HepG2 (cell line): ENCODE data around the gene EIF1. TPM values are rescaled to one million over a fixed set of nuclear protein-coding genes. Genes with fewer than 3 reads are reported as not detected.

Source experiments
- ATAC-seq: fragments of 200-7000 bp; cut with Tn5 transposase; 3 replicates; pipeline ENCODE4 v1.9.1; 2020; ENCODE audit warnings: mild to moderate bottlenecking, moderate library complexity
- BruUV-seq: library from RNA; stranded (reverse); fragments of 400-500 nt; replicated peaks from 2 replicates; lab custom pipeline; 2021; lab: Mats Ljungman, UMichigan
- CTCF ChIA-PET: fragments of 300-600 bp; formaldehyde crosslinking; extraction: SDS; loops from one replicate; lab custom pipeline; 2021; ENCODE audit warnings: low total read pairs, inconsistent platforms, low intra/inter-chr PET ratio; lab: Yijun Ruan, JAX
- POLR2A ChIA-PET: fragments of 350-600 bp; sonication (Branson Sonifier 250); formaldehyde crosslinking; loops from one replicate; lab custom pipeline; 2020; ENCODE audit warnings: antibody characterized with exemption, inconsistent platforms; lab: Yijun Ruan, JAX
- DNase-seq: peaks from one replicate; pipeline ENCODE4 v3.0.0-alpha.2; 2015; ENCODE audit warnings: low spot score
- FAIRE-seq: peaks from 3 replicates; lab custom pipeline; 2011; peaks lifted over from hg19 to GRCh38; lab: Jason Lieb, UNC
- H2AFZ ChIP-seq: one replicate; pipeline ENCODE4 v1.6.1; 2011; ENCODE audit warnings: low read length, inconsistent platforms
- H3K27ac ChIP-seq: fragments of 300-600 bp; 3 replicates; pipeline ENCODE4 v1.8.0; 2011; ENCODE audit warnings: mixed run types, mild to moderate bottlenecking, mixed read lengths, low read length, inconsistent platforms; ENCODE audit not compliant: insufficient read depth; ENCODE audit errors: extremely low read length
- H3K27me3 ChIP-seq, 2 experiments: fragments of 200-600 bp in 1 of 2; 2 replicates in 1 of 2; 3 replicates in 1 of 2; pipeline versions ENCODE4 v1.6.0 to v1.8.0; 2011; ENCODE audit warnings: low read length in 2 of 2, mild to moderate bottlenecking in 2 of 2, moderate library complexity in 2 of 2, inconsistent platforms in 1 of 2; ENCODE audit not compliant: insufficient read depth in 2 of 2, control insufficient read depth in 1 of 2
- H3K36me3 ChIP-seq, 2 experiments: fragments of 200-600 bp in 1 of 2; replicated peaks in 1 of 2; 2 replicates in 1 of 2; 3 replicates in 1 of 2; pipeline versions ENCODE4 v1.5.1 to v1.8.0; 2011; ENCODE audit warnings: low read length in 2 of 2, inconsistent platforms in 1 of 2; ENCODE audit not compliant: insufficient read depth in 2 of 2, control insufficient read depth in 1 of 2
- H3K4me1 ChIP-seq: 2 replicates; pipeline ENCODE4 v1.5.1; 2012; ENCODE audit warnings: low read length, inconsistent platforms; ENCODE audit not compliant: insufficient read depth
- H3K4me2 ChIP-seq: 2 replicates; pipeline ENCODE4 v1.6.0; 2011; ENCODE audit warnings: low read depth, low read length, inconsistent platforms
- H3K4me3 ChIP-seq, 3 experiments: fragments of 200-600 bp in 1 of 3; sonication (generic), shearing (Covaris generic) in 1 of 3; replicated peaks in 1 of 3; 2 replicates each; pipeline ENCODE4 v1.5.1; 2011 to 2016; ENCODE audit warnings: low read length in 3 of 3, inconsistent platforms in 2 of 3, low read depth in 2 of 3, mild to moderate bottlenecking in 2 of 3, control low read depth in 1 of 3, mixed read lengths in 1 of 3; ENCODE audit not compliant: insufficient read depth in 1 of 3
- H3K79me2 ChIP-seq: one replicate; pipeline ENCODE4 v1.6.1; 2011; ENCODE audit warnings: low read length, inconsistent platforms; ENCODE audit not compliant: insufficient read depth
- H3K9ac ChIP-seq: 2 replicates; pipeline ENCODE4 v1.6.0; 2011; ENCODE audit warnings: mild to moderate bottlenecking, low read depth, low read length, inconsistent platforms; ENCODE audit not compliant: insufficient read depth
- H3K9me3 ChIP-seq: 2 replicates; pipeline ENCODE4 v1.5.1; 2012; ENCODE audit warnings: mild to moderate bottlenecking, low read length
- H4K20me1 ChIP-seq: 2 replicates; pipeline ENCODE4 v1.6.0; 2011; ENCODE audit warnings: inconsistent platforms, mild to moderate bottlenecking, low read length, moderate library complexity; ENCODE audit not compliant: insufficient read depth
- HNRNPLL ChIP-seq: fragments of 200-400 bp; formaldehyde crosslinking; IDR thresholded peaks from 2 replicates; pipeline ENCODE4 v1.6.1; 2017; ENCODE audit warnings: mild to moderate bottlenecking, low read depth, low read length; ENCODE audit not compliant: poor library complexity, severe bottlenecking
- IRF1 ChIP-seq: sonication (generic); formaldehyde crosslinking; IDR thresholded peaks from 2 replicates; pipeline ENCODE4 v1.4.0; 2020; ENCODE audit warnings: low read depth, mild to moderate bottlenecking, missing genetic modification reagents
- ISX ChIP-seq: sonication (generic); formaldehyde crosslinking; conservative IDR thresholded peaks from 2 replicates; pipeline ENCODE4 v1.5.0; 2020; ENCODE audit warnings: missing genetic modification reagents
- MED8 ChIP-seq: sonication (generic); formaldehyde crosslinking; IDR thresholded peaks from 2 replicates; pipeline ENCODE4 v1.8.1; 2023; ENCODE audit warnings: mild to moderate bottlenecking, missing genetic modification reagents; ENCODE audit not compliant: insufficient replicate concordance
- WGBS: methylation state at CpG from one replicate; pipeline ENCODE4 v1.1.6; 2017; ENCODE audit warnings: low lambda C conversion rate; 5-methylcytosine and 5-hydroxymethylcytosine counted together
- in situ Hi-C: cut with HindIII; loops from 2 replicates; pipeline ENCODE4 v1.10.0; 2017; ENCODE audit warnings: low pct_unique_long_range_greater_than_20kb; ENCODE audit not compliant: extremely low pct_ligation_motif_present
- intact Hi-C: fragments of 100-400 bp; cut with micrococcal nuclease; formaldehyde crosslinking; loops from one replicate; pipeline ENCODE4 v1.10.0; 2022; ENCODE audit not compliant: unreplicated experiment
- polyA plus RNA-seq, 8 experiments: library from polyadenylated mRNA; depleted of rRNA in 3 of 8; stranded (reverse) in 7 of 8; unstranded in 1 of 8; fragments of >200 nt; fragmentation: Illumina TruSeq in 4 of 8; extraction: Trizol in 4 of 8; gene quantifications; 2 replicates each; pipeline versions ENCODE4 v1.2.1 to v1.2.3, GENCODE V29; 2011 to 2016; ENCODE audit warnings: low read depth in 4 of 8, missing spikeins in 1 of 8, mixed read lengths in 1 of 8; ENCODE audit not compliant: insufficient read depth in 1 of 8
- total RNA-seq, 5 experiments: library from RNA; depleted of rRNA; stranded (reverse); fragments of >200 nt; fragmentation: Illumina TruSeq; extraction: Trizol; gene quantifications; 2 replicates each; pipeline ENCODE4 v1.2.3, GENCODE V29; 2016; ENCODE audit warnings: low read depth in 1 of 5

Gene EIF1
- total and polyA plus RNA-seq, 2 of the 13 experiments (the other 11 are each of a cell fraction or from before 2014, with no cell fraction given): 147 to 517 TPM

- Histone ChIP-seq H3K27me3 (peaks cover 26 to 73% of the 10 kb centered on the region in 2 experiments), H4K20me1 (no peaks in the 10 kb centered on the region), H3K9ac (no peak overlapping the region), H3K4me1 (0 out of 2 replicates have a peak, but pooled peaks cover 6% of the 10 kb centered on the region)
- intact Hi-C loops: no loop called here
- no peak for ATAC-seq
- no TSS peak for BruUV-seq
- TF ChIP-seq MED8 (CRISPR knock-in tag): peak; percentile 29
- TF ChIP-seq ISX (CRISPR knock-in tag): no peak
- TF ChIP-seq, all 625 proteins: peak for 1
- Histone ChIP-seq H3K27ac (no peak overlapping the region), H3K9me3 (no peaks in the 10 kb centered on the region), H3K4me2 (no peak overlapping the region), H3K36me3 (no peaks in the 10 kb centered on the region), H3K79me2 (no peaks in the 10 kb centered on the region), H3K4me3 (no peak overlapping the region), H2AFZ (no peak overlapping the region)
- no peak for FAIRE-seq
- POLR2A ChIA-PET: no interaction called here
- CTCF ChIA-PET: interaction anchor here (11.1 kb wide), 1 partner anchor 10 kb away, joined by 242 read pairs; no protein-coding TSS in a partner anchor
- no peak for DNase-seq
- WGBS: 30% methylated on average over 4 of the region's 14 CpGs
- in situ Hi-C loops: no loop called here
Observed at GRCh38 chr17:41653892-41654677, 34.6 kb upstream of the EIF1 start.

- peak; percentile 7 for TF ChIP-seq HNRNPLL
- TF ChIP-seq IRF1 (CRISPR knock-in tag): no peak
- FAIRE-seq (no peak), ATAC-seq (no peak), DNase-seq (no peak)
- intact Hi-C loops (no loop called here), in situ Hi-C loops (no loop called here)
- 30% methylated on average over 20 of the region's 24 CpGs for WGBS
- H3K27ac ChIP-seq: no peak overlapping the region
- H2AFZ ChIP-seq: no peak overlapping the region
- BruUV-seq: no TSS peak
- no peak overlapping the region for H3K4me3 ChIP-seq
- 0 out of 2 replicates have a peak, but pooled peaks cover 6% of the 10 kb centered on the region for H3K4me1 ChIP-seq
- H3K4me2 ChIP-seq: no peak overlapping the region
- no peaks in the 10 kb centered on the region for H3K79me2 ChIP-seq
- no peaks in the 10 kb centered on the region for H3K9me3 ChIP-seq
- ChIA-PET POLR2A (no interaction called here), CTCF (interaction anchor here (11.1 kb wide), 1 partner anchor 9 kb away, joined by 242 read pairs; no protein-coding TSS in a partner anchor)
- no peaks in the 10 kb centered on the region for H3K36me3 ChIP-seq
- H4K20me1 ChIP-seq: no peaks in the 10 kb centered on the region
- H3K9ac ChIP-seq: no peak overlapping the region
- peaks cover 26 to 77% of the 10 kb centered on the region in 2 experiments for H3K27me3 ChIP-seq
Observed at GRCh38 chr17:41654678-41655607, 33.7 kb upstream of the EIF1 start.
